GM12864 (cell line): Measurements from ENCODE around the gene MYLK.

Experiments
- DNase-seq: peaks from one replicate; pipeline ENCODE4 v3.0.0-alpha.2; 2011; ENCODE audit warnings: low read depth
- H3K4me3 ChIP-seq: 2 replicates; pipeline ENCODE4 v1.5.1; 2011; ENCODE audit warnings: mild to moderate bottlenecking, low read depth, low read length, control low read depth
- CTCF ChIP-seq: IDR thresholded peaks from 2 replicates; pipeline ENCODE4 v1.5.1; 2011; ENCODE audit warnings: low read depth, mild to moderate bottlenecking, moderate library complexity, low read length, control low read depth, inconsistent platforms; ENCODE audit errors: missing control alignments

MYLK gene

GRCh38 chr3:123749711-123750110 is 134.4 kb downstream of the MYLK start:
- TF ChIP-seq CTCF, result no peak
- DNase-seq, result no peak
- no peak overlapping the region for H3K4me3 ChIP-seq

- TF ChIP-seq CTCF, result peak; percentile 10
- no peak for DNase-seq
Observed at GRCh38 chr3:123745184-123745855, 138.8 kb downstream of the MYLK start.

GRCh38 chr3:123744064-123744463 is 140.1 kb downstream of the MYLK start:
- no peak overlapping the region for H3K4me3 ChIP-seq
- no peak for TF ChIP-seq CTCF
- DNase-seq, result no peak

More at GRCh38 chr3:123745184-123745855, 138.8 kb downstream of the MYLK start:
- no peak overlapping the region for H3K4me3 ChIP-seq

GRCh38 chr3:123743121-123743520 is 141.0 kb downstream of the MYLK start:
- no peak for TF ChIP-seq CTCF
- DNase-seq, result no peak
- no peak overlapping the region for H3K4me3 ChIP-seq

GRCh38 chr3:123741041-123741511 is 143.1 kb downstream of the MYLK start:
- no peak for TF ChIP-seq CTCF
- no peak overlapping the region for H3K4me3 ChIP-seq
- DNase-seq, result no peak

- TF ChIP-seq CTCF, result no peak
- H3K4me3 ChIP-seq, result no peak overlapping the region
- DNase-seq, result no peak
Observed at GRCh38 chr3:123740391-123740822, 143.7 kb downstream of the MYLK start.

- DNase-seq, result no peak
- H3K4me3 ChIP-seq, result no peak overlapping the region
- TF ChIP-seq CTCF, result no peak
Observed at GRCh38 chr3:123739754-123740153, 144.4 kb downstream of the MYLK start.
